HPDE6-E6E7 (cell line): ENCODE data around the gene CHKB.

Experiments used
- DNase-seq: peaks from one replicate; pipeline ENCODE4 v3.0.0; 2011; ENCODE audit warnings: missing footprints; ENCODE audit errors: extremely low spot score

CHKB gene

GRCh38 chr22:50599816-50600455 is 17.3 kb upstream of the CHKB start:
- no peak for DNase-seq

DNA sequence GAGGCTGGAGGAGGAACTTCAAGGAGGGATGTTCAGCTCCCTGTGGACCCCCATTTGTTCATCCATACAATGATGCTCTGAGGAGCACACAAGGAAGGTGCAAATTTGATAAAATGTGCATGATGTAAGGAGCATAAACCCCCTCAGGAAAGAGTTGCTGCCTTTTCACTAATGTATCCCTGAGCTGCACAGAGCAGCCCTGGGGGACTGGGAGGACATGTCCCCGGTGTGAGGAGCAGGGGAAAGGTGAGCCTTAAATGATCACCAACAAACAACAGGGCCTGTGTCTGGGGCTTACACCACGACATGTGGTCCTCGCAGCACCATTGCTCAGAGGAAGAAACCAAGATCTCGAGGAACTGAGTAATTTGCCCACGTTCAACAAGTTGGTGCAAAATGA is 14.4 kb upstream of the CHKB start:
- DNase-seq: no peak

GRCh38 chr22:50595189-50595588 is 12.5 kb upstream of the CHKB start:
- no peak for DNase-seq

DNA sequence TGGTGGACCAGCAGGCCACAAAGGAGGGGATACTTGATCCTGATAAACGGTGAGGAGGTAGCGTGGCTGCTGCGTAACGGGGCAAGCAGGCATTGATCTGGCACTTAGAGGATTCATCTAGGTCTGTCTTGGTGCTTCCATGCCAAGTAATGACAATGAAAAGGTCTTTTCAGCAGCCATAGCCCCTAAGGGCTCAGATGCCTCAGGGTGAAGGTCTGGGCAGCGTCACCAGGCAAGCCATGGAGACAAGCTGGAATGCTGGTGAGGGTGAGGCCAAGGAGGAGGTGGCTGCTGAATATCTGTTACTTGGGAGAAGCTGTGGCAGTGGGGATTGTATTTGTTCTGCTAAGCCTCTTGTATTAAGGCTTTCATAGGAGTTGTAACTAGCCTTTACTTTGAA is 4.8 kb upstream of the CHKB start:
- no peak for DNase-seq

GRCh38 chr22:50586416-50586815 is 3.8 kb upstream of the CHKB start:
- DNase-seq: no peak

DNA sequence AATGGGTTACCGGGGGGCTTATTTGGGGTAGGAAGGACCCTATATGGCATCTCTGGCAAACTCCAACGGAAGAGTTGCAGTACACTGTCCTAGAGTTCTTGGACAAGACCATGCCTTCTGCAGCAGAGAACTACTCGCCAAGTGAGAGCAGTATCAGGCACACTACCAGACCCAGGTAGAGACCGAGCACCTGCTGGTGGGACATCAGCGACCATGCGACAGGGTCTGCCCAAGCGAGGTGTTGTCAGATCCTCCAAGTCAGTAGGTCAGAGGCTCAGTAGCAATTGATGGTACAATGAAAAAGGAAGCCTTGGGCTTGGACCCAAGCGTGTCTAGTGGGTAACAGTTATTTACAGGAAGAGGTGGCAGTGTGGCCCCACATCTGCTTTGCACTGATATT is 3.1 kb upstream of the CHKB start:
- no peak for DNase-seq

DNA sequence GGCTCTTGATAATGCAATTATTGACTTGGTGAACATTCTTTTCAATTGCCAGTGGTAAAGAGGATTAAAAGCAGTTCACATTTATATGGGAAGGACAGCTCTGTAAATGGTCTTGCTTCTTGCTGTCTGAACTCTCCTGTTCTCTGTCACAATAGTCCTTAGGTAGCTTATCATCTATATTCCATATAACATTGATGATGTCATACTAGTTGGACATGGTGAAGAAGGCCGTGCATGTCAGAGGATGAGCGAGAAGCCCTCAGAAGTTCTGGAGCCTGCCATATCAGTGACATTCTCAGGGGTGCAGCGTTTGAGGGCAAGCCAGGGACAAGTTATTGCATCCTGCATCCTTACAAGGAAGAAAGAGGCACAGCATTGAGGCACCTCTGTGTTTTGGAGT is 2.6 kb upstream of the CHKB start:
- DNase-seq: no peak

- no peak for DNase-seq
Observed at GRCh38 chr22:50584106-50585096, 1.8 kb upstream of the CHKB start.

- no peak for DNase-seq
Observed at GRCh38 chr22:50583294-50583861, 729 bp upstream of the CHKB start.

- DNase-seq: no peak
Observed at GRCh38 chr22:50581950-50582492, 628 bp downstream of the CHKB start.

DNA sequence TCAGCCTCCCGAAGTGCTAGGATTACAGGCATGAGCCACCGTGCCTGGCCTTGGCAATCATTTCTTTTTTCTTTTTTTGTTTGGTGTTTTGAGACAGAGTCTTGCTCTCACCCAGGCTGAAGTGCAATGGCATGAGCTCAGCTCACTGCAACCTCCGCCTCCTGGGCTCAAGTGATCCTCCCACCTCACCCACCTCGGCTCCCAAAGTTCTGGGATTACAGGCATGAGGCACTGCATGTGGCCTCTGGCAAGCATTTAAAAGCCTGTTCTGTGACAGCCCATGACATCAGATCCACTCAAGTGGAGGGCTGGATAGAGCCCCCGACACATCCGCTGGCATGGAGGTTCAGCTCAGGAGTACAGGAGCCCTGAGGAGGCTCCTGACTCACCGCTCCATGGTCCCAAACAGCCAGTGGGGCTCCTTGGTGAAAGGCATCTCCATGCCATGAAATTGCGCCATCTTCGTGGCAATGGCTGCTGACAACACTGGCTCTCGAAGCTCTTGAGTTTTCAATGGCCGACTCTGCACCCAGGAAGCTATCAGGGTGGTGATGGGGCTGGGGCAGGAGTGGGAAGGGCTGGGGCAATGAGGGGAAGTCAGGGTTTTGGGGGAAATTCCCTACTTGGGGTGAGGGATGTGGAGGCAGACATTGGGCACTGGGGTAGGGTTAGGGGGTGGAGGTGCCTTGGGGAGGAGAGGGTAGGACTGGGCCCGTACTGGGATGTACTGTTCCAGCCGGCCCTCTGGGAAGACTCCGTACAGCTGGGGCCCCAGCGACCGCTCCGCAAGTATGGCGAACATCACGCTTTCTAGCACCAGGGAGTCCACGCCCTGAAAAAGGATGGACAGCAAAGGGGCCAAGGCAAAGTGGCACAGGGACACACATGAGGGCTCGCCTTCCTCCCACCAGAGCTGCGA is 1.4 kb downstream of the CHKB start:
- DNase-seq: no peak

DNA sequence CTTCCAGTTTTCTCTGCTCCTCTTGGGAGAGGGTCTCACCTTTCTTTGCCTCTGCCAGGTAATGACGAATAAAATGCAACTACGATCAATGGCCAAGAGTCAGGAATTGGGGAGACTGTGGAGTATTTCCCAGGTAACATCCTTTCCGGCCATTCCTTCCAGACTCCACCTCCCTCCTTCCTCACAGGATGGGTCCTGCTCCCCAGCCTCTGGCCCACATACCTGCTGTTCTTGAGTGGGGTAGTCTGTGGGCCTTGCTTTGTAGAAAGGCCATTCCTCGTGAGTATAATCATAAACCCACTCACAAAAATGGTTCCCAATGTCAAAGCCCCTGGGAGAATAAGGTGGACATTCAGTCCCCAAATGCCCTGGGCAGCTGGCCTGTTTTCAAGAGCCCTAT is 2.9 kb downstream of the CHKB start:
- no peak for DNase-seq

DNA sequence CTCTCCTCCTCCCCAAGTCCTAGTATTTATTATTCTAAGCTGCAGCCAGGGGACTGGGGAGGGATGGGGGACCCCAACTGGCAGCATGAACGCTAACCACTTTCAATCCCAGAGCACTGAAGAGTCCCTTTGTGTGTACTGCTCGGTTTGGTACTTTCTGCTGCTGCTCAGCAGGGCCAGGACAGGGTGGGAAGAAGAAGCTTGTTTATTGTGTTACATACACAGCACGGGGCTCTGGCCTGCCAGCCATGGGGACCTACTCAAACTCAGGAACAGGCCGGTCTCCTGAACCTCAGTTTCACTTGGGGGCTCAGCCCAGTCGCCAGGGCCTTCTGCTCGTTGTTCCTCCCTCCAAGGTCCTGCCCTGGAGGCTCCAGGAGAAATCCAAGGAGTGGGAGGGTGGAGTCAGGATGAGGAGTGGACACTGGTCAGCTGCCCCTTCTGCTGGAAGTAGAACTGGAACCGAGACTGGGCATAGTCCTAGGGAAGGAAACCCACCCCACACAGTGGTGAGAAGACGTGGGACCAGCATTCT is 3.8 kb downstream of the CHKB start:
- DNase-seq: no peak

DNA sequence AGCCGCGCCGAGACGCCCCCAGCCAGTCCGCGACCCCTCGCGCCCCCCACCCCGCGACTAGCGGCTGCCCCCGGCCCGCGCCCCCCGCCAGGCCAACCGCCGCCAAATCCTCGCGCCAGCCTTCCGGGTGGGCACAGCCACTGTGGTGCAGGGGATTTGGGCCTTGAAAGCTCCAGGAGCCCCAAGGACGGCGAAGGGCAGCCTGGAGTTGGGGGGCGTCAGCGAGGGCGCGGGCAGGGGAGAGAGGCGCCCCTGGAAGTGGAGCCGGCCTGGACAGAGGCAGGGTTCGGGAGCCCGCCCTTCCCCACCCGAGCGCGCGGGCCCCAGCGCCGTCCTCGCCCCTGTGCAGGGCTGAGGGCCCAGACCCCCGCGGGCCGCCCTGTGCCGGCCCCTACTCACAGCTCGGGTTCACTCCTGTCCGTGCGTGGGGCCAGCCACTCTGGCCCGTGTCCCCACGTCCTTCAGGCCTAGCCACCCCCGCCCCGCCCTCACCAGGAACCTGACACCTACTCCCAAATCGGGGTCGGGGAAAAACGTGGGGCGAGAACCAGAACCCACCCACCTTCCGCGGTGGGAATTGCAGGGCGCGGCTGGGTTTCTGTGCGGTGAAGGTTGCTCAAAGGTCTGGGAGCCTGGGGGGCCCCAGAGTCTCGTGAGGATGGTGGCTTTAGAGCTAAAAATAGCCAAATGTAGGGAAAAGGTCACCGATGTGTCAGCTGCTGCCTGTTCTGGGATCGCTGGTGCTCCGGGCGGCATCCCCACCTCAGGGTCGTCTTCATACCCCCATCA is 4.5 kb downstream of the CHKB start, which contains the start of gene CPT1B:
Gene CPT1B (minus strand): TSS at position 441 of the 789 bp plus-strand sequence. CDS start 512 bp downstream, outside the sequence.
- DNase-seq: no peak

DNA sequence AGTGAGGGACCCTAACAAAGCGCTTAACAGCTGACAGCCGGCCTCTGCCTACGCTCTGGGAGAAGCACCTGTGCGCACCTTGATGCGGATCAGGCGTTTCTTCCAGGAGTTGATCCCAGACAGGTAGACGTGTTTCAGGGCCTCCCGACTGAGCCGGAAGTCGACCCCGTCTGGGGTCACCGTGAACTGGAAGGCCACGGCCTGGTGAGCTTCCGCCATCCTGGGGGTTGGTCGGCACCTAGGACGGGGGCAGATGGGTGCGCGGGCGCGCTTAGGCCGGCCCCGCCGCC is 5.0 kb downstream of the CHKB start:
- DNase-seq: no peak

GRCh38 chr22:50576806-50577696 is 5.6 kb downstream of the CHKB start:
- no peak for DNase-seq

- no peak for DNase-seq
Observed at GRCh38 chr22:50576070-50576469, 6.6 kb downstream of the CHKB start.

DNA sequence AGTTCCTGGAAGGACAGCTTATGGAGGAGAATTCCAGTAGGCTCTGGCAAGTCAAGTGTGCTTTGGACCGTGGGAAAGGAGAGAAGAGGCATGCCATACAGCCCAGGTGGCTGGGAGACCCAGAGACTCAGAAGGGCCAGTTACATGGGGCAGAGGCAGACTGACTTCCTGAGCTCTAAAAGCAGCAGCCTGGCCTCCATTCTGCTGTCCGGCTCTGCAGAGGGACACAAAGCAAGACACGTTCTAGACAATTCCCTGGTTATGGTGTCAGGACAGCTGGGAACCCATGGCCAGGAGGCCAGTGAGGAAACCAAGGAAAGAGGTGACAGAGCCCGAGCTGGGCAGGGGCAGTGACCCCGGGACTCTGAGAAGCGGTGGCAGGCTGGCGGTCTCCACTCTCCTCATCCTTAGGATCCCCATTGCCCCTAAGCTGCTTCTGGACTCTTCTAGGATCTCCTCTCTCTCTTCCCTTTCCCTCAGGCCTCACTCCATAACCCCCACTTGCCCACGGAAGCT is 7.2 kb downstream of the CHKB start:
- DNase-seq: no peak

- no peak for DNase-seq
Observed at GRCh38 chr22:50574383-50574755, 8.3 kb downstream of the CHKB start.
